Hematopoietic multipotent progenitor cell (in vitro differentiated cells): ENCODE results near the gene RALGDS. TPM values are rescaled to one million over a fixed set of nuclear protein-coding genes. Genes with fewer than 3 reads are reported as not detected.

Experiments
- DNase-seq, 3 donors: peaks; one replicate each; pipeline ENCODE4 v3.0.0-alpha.2; 2011 to 2015; ENCODE audit warnings: low read depth in 2 of 3, low spot score in 2 of 3
- total RNA-seq: library from RNA; depleted of rRNA; stranded (reverse); fragments of >200 nt; gene quantifications from one replicate; pipeline ENCODE4 v1.2.3, GENCODE V29; 2012

RALGDS gene
- total RNA-seq, 1 donor = 139 TPM

DNA sequence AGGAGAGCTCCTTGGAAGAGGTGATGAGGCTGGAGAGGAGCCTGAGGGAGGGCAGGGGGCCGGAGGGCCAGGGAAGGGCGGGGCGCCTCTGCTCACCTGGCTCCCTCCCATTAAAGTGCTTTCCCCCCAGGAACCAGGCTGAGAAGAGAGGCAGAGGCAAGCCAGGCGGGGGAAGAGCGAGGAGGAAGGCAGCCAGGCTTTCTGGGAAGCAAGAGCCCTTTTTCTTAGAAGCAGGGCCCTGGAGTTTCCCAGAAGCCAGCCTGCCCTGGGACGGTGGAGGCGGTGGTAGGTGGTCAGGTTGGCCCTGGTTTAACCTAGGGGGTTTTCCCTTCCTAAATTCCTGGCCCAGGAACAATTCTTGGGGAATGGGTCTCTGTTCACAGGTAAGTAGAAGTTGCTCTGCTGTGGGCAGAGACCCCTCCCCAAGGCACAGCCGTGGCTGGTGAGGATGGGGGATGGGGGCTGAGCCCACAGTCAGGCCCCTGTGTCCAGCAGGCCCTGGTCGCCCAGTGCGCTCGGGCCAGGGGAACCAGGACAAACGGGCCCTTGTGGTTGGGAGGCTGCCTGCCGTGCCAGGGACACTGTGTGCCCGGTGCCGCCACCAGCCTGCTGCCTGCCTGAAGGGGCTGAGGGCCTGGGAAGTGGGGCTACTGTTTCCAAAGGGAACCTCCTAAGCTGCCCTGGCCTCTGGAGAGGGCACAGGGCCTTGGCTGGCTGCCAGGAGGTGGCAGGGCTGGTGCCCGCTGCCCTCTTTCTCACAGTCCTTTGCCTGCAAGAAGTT is 16.6 kb upstream of the RALGDS start:
- no peak for DNase-seq

DNA sequence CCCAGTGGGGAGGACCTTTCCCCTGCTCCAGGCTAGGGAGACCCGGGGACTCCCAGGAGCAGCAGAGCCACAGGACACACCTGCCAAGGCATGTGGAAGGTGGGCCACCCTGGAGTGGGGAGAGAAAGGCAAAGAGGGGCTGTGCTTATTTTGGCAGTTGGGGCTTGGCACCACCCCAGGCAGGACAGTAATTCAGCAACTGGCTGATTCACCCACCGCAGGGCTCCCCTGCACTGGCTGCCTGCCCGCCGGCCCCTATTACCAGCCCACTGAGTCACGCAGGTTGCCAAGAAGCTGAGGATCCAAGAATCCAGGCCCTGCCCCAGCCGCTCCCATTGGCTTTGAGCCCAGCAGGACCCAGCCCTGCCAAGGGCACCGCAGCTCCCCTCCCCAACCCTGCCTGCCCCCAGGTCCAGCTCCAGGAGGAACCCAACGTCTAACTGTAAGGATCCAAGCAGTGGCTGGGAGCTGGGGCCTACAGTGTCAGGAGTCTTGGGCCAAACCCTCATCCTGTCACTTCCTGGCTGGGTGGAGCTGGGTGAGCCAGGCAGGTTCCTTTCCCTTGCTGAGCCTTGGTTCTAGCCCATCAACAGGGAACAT is 14.2 kb upstream of the RALGDS start:
- DNase-seq = peak in 2 of 3 donors; percentile 44 to 60

DNA sequence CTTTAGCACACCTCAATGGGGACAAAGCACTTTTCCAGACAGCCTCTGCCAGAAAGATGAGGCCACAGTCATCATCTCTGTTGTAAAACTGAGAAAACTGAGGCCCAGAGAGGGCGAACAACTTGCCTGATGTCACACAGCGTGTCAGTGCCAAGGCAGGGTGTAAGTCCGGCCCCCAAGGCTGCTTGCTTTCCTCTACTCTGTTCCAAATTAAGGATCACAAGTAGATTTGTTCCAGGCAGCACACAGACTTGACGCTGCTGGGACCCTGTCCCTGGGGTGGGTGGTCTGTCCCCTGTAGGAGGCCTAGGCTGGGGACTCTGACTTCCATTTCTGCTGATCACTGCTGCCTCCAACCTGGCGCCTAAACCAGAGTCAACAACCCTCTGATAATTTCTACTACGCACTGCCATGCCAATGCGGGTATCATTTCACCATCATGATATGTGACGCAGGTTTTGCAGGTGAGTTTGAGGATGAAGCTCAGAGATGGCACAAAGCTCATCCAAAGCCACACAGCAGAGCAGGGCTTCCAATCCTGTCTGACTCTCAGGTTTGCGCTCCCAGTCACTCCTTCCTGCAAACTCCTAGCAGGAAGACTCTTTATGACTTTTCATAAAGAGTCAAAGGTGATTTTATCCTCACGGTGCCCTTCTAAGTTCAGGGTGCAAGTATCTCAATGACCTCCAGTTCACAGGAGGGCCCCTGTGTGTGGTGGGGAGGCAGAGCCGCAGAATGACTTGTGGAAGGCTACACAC is 13.5 kb upstream of the RALGDS start:
- no peak for DNase-seq

DNA sequence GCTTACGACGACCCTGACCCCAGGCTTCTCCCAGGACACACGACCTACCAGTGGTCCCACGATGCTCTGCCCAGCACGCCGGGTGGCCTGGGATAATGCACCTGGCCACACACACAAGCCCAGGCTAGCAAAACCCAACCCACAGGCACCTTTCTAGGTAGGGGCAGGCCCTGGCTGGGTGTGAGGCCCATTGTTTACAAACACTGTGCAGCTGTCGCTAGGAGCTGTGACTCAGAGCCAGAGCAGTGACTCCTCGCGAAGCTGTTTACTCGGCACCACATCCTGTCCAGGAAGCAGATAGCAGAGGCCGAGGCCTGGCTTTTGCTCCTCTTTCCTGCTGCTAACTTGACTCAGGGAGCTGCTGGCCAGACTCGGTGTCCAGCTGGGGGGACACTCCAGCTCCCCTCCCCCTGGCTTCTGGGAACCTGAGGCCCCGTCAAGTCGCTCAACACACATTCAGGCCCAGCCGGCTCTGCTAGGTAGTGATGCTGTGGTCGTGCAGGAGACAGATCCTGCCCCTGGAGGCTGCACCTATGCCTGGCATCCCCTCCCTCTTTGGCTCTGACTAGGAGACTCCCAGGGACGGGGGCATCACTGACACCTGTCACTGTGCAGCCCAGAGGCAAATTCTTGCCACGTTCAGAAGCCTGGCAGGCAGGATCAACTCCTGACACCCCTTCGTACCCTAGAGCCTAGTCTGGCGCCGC is 12.8 kb upstream of the RALGDS start:
- peak; percentile 70 to 96 (median 95) for DNase-seq

DNA sequence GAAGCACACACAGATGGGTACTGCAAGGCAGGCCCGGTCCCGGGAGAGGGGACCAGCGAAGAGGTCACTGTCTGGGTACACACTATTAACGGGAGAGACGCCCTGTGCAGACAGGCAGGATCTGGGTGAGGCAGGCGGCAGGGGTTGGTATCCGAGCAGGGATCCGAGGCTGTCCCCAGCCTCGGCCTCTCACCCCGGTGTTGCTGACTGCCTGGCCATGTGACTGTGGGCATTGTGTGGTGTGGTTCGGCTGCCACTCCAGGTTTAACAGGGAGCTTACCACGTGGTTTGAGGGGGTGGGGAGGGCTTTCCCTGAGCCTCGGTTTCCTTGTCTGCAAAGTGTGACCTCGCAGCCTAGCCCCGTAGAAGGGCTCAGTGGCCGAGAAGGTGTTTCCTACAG is 11.1 kb upstream of the RALGDS start:
- DNase-seq = no peak

DNA sequence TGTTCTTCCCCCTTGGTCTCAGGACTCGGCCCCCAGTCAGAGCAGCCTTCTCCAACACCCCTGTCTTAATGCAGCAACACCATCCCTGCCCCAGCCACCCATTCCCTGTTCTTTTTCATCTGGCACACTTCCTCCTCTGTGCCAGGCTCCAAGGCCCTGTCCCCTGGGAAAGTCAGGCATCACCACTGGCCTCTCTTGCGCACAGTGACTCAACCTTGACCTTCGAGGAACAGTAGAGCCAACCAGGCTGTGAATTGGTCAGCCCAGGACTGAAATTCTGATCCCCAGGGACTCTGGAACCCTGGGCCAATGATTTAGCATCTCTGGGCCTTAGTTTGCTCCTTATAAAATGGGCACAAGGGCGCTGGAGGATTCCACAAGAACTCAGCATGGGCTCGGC is 10.5 kb upstream of the RALGDS start:
- no peak for DNase-seq

DNA sequence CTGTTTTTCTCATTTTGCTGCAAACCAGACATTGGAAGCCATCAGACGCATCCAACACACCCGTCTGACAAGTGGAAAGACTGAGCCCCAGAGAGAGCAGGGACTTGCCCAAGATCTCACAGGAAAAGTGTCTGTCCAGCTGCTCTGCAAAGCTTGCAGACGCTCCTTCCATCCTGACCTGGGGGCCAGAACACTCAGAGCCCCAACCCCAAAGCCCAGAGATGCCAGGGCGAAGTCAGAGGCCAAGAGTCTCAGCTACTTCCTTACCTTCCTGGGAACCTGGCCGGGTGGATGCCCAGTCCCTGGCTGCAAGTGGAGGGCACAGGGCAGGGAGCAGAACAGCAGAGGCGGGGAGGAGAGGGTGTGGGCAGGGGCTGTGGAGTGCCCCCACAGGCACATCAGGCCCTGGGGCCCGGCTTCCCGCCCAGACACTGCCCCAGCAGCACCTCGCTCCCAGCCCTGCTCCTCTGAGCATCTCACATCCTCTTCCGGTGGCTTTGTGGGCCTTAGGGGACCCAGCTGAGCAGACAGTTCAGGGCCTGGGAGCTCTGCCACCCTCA is 9.7 kb upstream of the RALGDS start:
- DNase-seq = no peak

DNA sequence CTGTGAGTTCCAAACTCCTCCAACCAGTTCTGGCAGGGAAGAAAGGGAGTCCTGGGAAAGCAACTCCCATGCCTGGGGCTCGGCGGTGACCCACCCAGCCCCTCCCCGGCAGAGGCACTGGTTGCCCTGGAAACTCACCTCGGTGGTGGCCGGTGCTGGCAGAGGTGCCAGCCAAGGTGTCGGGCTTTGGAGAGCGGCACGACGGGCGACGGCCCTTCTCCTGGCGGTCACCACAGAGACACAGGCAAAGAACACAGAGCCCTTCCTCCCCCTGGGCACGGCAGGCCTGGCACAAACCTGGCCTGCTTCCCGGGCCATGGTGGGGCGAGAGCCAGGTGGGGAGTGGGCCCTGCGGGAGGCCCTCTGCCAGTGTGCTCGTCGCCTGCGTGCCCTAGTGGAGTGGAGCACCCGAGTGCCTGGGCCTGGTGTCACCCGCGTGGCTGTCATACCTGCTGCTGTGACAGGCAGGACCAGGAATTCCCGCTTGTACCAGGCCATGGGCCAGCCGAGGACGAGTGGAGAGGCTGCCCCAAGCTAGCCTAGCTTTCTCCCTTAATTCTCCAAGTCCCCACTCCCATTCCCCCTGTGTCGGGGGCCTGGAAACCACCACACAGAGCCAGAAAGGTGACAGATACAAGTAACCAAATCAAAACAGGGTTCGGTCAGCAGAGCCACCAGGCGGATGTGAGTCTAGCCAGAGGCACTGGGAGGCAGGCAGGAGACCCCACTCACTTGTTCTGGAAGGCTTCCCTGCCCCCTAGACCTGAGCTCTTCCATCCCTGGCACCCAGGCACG is 8.2 kb upstream of the RALGDS start:
- no peak for DNase-seq

DNA sequence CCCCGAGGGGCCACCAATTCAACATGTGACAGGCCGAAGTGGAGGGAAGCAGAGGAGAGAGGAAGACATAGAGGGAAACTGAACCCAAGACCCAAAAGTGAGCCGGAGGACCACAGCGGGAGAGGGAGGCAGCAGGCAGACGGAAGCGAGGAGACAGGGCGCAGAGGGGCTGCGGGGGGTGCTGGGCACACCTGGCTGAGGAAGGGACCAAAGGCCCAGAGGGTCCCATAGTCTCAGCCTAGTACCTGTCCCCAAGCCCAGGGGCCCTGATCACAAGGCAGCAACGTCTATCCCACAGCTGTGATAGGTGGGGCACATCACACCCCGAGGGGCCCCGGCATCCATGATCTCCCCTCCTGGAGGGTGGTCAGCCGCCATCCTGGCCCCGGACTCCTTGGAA is 7.1 kb upstream of the RALGDS start:
- no peak for DNase-seq

DNA sequence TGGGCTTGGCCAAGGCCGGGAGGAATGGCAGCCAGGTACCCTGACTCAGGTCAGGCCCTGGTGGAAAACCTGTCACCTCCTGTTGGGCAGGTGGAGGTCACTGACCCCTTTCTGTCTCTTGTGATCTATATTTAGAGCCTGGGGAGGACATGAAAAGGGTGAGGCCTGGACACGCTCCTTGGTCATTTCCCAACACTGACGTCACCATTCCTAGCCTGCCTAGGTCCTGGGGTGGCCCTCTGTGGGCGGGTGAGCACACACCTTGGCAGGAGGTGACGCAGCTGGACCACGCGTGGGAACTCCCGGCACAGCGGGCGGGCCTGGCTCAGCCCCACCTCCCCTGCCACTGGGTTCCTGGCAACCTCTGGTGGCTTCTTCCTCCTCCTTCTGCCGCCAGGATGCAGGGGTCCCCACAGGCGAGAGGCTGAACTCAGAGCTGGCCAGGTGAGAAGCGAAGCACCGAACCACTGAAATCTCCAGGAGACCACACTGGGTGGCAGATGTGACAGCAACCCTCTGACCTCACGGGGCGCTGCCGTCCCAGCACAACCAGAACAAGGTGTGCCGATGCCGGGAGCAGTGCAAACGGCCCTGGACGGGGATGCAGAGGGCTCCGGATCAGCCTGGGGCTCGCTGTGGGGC is 6.4 kb upstream of the RALGDS start:
- DNase-seq = no peak

DNA sequence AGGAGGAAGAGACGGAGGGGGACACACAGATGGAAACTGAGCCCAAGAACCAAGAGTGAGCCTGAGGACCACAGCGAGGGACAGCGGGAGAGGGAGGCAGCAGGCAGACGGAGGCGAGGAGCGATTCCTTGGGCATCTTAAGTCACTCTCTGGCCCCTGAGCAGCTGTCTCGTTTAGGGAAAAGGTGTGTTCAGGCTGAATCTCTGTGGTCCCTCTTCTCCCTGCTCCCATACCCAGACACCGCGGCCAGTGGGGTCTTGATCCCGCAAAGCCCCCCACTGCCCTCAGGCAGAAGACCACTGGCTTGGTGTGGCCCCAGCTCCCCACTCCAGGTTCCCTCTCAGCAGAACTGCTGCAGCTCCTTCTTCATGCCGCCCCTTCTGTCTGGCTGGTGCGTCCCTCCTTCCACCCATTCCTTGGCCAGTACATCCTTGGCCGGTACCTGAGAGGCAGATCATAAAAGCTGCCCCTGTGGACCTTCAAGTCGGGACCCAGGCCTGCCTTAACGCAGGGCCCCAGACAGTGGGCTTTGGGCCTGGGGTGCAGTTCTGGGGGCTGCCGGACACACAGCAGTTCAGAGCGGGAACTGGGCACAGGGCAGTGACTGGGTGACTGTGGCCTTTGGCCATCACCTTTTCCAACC is 5.8 kb upstream of the RALGDS start:
- DNase-seq = no peak

DNA sequence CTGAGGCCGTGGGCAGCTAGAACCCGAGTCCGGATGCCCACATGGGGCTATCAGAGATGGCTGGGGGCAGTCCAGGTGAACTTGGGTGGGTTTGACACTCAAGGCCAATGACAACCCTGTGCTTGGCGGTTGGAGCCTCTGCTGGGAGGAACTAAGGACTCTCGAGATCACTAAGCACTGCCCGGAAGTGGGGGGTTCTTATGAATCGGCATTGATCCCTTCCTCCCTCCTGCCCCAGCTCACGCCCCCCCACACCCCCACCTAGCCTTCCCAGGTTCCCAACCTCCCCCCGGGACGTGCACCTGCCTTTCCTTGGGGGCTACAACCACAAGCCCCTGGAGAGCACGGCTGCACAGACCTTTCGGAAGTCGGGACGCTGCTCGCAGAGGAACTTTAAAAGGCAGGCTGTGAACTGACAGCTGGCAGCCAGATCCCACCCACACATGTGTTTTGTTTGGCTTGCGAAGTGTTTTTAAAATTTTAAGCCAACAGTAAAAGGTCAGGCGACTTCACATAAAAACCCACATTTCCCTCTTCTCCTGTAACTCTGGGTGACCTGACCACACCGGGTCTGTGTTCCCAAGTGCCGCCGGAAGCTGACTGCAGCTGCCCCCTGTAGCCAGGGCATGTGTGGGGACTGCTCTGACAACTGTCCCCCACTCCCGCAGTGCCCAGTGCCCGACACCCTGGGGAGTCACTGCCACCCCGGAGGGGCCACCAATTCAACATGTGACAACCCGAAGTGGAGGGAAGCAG is 5.1 kb upstream of the RALGDS start:
- peak in 1 of 3 donors; percentile 74 for DNase-seq

DNA sequence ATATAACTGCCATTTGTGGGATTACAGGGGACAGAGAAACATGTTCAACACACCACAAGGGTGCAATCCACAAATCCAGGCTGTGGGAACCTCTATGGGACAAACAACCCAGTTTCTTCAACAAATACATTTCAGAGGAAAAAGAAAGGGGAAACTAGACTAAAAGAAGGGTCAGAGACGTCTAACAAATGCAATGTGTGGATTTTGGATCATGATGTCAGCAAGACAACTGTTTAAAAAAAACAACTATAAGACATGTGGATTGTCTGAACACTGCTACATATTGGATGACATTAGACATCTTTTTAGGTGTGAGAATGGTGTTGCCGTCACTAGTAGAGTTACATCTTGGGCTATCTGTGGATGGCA is 3.9 kb upstream of the RALGDS start:
- no peak for DNase-seq

DNA sequence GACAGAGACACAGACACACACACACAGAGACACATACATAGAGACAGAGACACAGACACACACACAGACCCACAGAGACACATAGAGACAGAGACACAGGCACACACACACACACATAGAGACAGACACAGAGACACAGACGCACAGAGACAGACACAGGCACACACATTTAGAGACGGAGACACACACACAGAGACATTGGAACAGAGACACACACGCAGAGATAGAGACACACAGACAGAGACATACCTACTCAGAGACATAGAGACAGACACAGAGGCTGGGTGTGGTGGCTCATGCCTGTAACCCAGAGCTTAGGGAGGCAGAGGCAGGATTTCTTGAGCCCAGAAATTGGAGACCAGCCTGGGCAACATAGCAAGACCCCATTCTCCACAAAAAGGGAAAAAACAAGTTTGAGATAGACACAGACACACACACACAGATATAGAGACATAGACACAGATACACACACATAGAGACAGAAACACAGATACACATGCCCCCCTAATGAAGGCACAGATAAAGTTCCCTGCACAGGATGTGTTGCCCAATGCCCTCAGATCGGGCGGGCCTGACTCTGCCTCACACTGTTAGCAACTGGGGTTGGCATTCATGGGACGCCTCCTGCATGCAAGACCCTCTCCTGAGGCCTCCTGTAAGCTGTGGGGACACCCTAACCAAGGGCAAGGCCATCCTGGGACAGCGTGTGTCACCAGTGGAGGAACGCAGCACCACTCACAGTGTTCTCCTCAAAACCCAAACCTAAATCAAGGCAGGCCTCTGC is 3.3 kb upstream of the RALGDS start:
- no peak for DNase-seq

DNA sequence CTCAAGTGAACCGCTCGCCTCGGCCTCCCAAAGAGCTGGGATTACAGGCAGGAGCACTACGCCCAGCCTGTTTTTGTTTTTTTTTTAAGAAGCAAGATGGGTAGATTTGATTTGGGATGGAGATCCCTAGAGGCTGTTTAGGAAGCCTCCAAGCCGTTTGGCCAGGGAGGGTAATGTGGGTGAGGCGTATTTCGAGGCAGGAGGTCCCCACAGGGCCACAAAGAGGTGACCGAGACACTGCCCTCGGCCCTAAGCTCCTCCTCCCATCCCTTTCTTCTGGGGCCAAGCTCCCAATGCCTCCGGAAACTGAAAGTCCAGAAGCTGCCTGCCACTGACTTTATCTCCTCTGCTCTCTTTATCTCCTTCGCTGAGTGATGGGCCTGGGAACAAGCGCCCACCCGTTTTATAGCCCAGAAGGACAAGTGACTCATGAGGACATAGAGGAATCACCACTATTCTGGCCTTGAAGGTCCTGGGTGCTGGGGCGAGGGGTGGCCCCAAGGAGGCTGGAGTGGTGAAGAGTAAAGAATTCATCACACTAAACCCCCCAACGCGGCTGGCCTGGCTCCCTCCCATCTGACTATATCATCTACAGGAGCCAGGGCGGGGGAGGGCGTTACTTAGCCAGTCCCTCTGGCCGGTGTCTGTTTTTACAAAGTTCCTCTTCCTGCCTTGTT is 2.0 kb upstream of the RALGDS start:
- no peak for DNase-seq

DNA sequence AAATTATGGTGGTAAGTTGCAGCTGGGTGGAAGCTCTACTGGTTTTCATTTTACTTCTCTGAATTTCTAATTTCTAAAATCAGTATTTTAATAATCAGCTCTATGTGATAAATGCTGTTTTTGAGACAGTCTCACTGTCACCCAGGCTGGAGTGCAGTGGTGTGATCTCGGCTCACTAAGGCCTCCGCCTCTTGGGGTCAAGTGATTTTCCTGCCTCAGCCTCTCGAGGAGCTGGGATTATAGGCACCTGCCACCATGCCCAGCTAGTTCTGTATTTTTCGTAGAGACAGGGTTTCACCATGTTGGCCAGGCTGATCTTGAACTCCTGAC is 1.5 kb upstream of the RALGDS start:
- no peak for DNase-seq

DNA sequence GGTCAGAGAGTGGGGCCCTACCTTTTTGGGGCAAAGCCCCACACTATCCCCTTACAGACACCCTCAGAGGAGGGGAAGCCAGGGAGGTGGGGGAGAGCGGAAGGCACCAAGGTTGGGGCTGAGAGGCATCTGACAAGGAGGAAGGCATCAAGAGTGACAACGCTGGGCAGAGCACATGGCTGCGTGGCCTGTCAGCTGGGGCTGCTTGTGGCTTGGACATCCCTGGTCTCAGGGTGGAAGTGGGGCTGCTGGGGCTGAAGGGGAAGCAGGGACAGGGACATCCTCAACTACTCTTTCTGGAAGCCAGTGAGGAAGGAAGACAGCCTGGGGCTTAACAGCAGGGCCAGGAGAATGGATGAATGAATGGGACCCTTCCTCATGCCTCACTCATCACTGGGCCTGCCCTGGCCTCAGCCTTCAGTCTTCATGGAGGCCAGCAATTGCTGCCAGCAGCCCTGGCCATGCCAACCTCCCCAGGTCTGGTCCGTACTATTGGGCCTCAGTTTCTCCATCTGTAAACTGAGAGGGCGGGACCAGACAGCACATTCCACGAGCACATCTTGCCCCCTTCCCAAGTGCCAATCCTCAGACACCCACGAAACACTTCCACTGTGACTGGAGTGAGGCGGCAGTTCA is 993 bp upstream of the RALGDS start:
- DNase-seq = no peak
